Measurements from ENCODE around the gene TMEM30A.

DNA sequence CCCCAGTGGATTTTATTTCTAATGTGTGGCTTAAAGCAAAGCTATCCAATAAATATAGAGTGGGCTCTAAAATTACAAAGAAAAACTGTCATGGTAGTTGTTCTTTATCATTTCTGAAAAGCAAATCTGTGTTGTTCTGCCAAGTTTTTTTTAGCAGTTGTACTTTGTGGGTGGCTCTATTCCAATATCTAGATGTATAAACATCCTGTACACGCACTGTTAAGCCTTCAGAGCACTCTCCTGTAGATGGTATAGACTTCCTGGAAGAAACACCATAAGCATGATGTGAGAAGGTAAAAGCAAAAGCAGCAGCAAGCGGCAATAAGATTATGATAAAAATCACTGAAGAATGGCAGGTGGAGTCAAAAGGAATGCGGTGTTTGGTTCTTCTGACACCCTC, 21.5 kb upstream of the TMEM30A start:
- TF ChIP-seq, protein P1, sequence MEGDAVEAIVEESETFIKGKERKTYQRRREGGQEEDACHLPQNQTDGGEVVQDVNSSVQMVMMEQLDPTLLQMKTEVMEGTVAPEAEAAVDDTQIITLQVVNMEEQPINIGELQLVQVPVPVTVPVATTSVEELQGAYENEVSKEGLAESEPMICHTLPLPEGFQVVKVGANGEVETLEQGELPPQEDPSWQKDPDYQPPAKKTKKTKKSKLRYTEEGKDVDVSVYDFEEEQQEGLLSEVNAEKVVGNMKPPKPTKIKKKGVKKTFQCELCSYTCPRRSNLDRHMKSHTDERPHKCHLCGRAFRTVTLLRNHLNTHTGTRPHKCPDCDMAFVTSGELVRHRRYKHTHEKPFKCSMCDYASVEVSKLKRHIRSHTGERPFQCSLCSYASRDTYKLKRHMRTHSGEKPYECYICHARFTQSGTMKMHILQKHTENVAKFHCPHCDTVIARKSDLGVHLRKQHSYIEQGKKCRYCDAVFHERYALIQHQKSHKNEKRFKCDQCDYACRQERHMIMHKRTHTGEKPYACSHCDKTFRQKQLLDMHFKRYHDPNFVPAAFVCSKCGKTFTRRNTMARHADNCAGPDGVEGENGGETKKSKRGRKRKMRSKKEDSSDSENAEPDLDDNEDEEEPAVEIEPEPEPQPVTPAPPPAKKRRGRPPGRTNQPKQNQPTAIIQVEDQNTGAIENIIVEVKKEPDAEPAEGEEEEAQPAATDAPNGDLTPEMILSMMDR (IDR thresholded peaks at IDR 0.05): no peak
- no peak for TF ChIP-seq POLR2A (IDR thresholded peaks at IDR 0.05)
